Activated naive CD8-positive, alpha-beta T cell (primary cell): Measurements from ENCODE around the gene TBX15.

Experiments
- H3K27ac Mint-ChIP-seq: one replicate; pipeline ENCODE4 v1.8.0; 2021; ENCODE audit warnings: mixed read lengths
- H3K27me3 Mint-ChIP-seq: one replicate; pipeline ENCODE4 v1.8.0; 2021; ENCODE audit warnings: mixed read lengths
- H3K36me3 Mint-ChIP-seq: one replicate; pipeline ENCODE4 v1.8.0; 2021; ENCODE audit warnings: mixed read lengths
- H3K4me1 Mint-ChIP-seq: one replicate; pipeline ENCODE4 v1.8.0; 2021; ENCODE audit warnings: low read depth, mixed read lengths
- H3K4me3 Mint-ChIP-seq: one replicate; pipeline ENCODE4 v1.8.0; 2021; ENCODE audit warnings: mild to moderate bottlenecking, mixed read lengths
- H3K9me3 Mint-ChIP-seq: one replicate; pipeline ENCODE4 v1.8.0; 2021; ENCODE audit warnings: low read depth, mixed read lengths

The TBX15 gene

GRCh38 chr1:118842452-118843201, 145.5 kb downstream of the TBX15 start:
- Mint-ChIP-seq H3K36me3 (no peaks in the 10 kb centered on the region), H3K9me3 (peaks cover 3% of the 10 kb centered on the region), H3K4me1 (no peaks in the 10 kb centered on the region), H3K27ac (no peak overlapping the region), H3K4me3 (no peak overlapping the region), H3K27me3 (no peaks in the 10 kb centered on the region)

GRCh38 chr1:118841521-118841920, 146.6 kb downstream of the TBX15 start:
- H3K9me3 Mint-ChIP-seq: peaks cover 3% of the 10 kb centered on the region
- H3K4me1 Mint-ChIP-seq: no peaks in the 10 kb centered on the region
- H3K4me3 Mint-ChIP-seq: no peak overlapping the region
- H3K36me3 Mint-ChIP-seq: no peaks in the 10 kb centered on the region
- H3K27ac Mint-ChIP-seq: no peak overlapping the region
- no peaks in the 10 kb centered on the region for H3K27me3 Mint-ChIP-seq
